Measurements from ENCODE around the gene GBX2. TPM values are rescaled to one million over a fixed set of nuclear protein-coding genes. Genes with fewer than 3 reads are reported as not detected.

Gene GBX2
- total and polyA plus RNA-seq, 2 of the 8 experiments (the other 6 are each of a cell fraction or from before 2014, with no cell fraction given): 0.38 to 0.89 TPM

DNA sequence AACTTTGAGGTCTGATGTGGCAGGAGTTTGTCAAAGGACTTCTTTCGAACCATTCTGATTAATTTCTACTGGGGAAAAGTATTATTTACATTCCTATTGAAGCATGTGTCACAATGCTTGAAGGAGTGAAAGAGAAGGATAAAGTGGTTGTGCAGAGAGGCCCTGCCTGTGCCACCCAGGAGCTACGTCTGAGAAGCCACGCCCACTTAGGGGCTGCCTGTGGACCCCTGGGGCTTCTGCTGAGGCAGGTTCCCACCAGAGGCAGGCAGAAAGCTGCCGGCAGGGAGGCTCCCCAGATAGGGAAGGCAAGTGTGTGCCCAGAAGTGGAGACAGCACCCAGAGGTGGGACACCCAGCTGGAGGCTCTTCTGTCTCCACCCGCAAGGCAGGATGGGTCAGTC lies 47.4 kb downstream of the GBX2 start (continued):
- TF ChIP-seq, protein P1, sequence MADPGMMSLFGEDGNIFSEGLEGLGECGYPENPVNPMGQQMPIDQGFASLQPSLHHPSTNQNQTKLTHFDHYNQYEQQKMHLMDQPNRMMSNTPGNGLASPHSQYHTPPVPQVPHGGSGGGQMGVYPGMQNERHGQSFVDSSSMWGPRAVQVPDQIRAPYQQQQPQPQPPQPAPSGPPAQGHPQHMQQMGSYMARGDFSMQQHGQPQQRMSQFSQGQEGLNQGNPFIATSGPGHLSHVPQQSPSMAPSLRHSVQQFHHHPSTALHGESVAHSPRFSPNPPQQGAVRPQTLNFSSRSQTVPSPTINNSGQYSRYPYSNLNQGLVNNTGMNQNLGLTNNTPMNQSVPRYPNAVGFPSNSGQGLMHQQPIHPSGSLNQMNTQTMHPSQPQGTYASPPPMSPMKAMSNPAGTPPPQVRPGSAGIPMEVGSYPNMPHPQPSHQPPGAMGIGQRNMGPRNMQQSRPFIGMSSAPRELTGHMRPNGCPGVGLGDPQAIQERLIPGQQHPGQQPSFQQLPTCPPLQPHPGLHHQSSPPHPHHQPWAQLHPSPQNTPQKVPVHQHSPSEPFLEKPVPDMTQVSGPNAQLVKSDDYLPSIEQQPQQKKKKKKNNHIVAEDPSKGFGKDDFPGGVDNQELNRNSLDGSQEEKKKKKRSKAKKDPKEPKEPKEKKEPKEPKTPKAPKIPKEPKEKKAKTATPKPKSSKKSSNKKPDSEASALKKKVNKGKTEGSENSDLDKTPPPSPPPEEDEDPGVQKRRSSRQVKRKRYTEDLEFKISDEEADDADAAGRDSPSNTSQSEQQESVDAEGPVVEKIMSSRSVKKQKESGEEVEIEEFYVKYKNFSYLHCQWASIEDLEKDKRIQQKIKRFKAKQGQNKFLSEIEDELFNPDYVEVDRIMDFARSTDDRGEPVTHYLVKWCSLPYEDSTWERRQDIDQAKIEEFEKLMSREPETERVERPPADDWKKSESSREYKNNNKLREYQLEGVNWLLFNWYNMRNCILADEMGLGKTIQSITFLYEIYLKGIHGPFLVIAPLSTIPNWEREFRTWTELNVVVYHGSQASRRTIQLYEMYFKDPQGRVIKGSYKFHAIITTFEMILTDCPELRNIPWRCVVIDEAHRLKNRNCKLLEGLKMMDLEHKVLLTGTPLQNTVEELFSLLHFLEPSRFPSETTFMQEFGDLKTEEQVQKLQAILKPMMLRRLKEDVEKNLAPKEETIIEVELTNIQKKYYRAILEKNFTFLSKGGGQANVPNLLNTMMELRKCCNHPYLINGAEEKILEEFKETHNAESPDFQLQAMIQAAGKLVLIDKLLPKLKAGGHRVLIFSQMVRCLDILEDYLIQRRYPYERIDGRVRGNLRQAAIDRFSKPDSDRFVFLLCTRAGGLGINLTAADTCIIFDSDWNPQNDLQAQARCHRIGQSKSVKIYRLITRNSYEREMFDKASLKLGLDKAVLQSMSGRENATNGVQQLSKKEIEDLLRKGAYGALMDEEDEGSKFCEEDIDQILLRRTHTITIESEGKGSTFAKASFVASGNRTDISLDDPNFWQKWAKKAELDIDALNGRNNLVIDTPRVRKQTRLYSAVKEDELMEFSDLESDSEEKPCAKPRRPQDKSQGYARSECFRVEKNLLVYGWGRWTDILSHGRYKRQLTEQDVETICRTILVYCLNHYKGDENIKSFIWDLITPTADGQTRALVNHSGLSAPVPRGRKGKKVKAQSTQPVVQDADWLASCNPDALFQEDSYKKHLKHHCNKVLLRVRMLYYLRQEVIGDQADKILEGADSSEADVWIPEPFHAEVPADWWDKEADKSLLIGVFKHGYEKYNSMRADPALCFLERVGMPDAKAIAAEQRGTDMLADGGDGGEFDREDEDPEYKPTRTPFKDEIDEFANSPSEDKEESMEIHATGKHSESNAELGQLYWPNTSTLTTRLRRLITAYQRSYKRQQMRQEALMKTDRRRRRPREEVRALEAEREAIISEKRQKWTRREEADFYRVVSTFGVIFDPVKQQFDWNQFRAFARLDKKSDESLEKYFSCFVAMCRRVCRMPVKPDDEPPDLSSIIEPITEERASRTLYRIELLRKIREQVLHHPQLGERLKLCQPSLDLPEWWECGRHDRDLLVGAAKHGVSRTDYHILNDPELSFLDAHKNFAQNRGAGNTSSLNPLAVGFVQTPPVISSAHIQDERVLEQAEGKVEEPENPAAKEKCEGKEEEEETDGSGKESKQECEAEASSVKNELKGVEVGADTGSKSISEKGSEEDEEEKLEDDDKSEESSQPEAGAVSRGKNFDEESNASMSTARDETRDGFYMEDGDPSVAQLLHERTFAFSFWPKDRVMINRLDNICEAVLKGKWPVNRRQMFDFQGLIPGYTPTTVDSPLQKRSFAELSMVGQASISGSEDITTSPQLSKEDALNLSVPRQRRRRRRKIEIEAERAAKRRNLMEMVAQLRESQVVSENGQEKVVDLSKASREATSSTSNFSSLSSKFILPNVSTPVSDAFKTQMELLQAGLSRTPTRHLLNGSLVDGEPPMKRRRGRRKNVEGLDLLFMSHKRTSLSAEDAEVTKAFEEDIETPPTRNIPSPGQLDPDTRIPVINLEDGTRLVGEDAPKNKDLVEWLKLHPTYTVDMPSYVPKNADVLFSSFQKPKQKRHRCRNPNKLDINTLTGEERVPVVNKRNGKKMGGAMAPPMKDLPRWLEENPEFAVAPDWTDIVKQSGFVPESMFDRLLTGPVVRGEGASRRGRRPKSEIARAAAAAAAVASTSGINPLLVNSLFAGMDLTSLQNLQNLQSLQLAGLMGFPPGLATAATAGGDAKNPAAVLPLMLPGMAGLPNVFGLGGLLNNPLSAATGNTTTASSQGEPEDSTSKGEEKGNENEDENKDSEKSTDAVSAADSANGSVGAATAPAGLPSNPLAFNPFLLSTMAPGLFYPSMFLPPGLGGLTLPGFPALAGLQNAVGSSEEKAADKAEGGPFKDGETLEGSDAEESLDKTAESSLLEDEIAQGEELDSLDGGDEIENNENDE (IDR thresholded peaks at IDR 0.05; ENCODE audit: insufficient replicate concordance, low read length): no peak

All from H1 (cell line).